Neutrophil (primary cell): ENCODE data around the gene IGSF9B.

ENCODE experiments used
- H3K27ac ChIP-seq: fragments of 200-600 bp; sonication (generic); 2 replicates; pipeline ENCODE4 v1.5.1; 2016; ENCODE audit warnings: mild to moderate bottlenecking, moderate library complexity
- H3K27me3 ChIP-seq: fragments of 200-600 bp; sonication (generic); 2 replicates; pipeline ENCODE4 v1.6.0; 2016; ENCODE audit warnings: mild to moderate bottlenecking
- H3K36me3 ChIP-seq: fragments of 200-600 bp; sonication (generic); 2 replicates; pipeline ENCODE4 v1.5.1; 2017
- H3K4me1 ChIP-seq, 2 experiments: fragments of 200-600 bp in 1 of 2; sonication (generic) in 1 of 2; 1 replicate in 1 of 2; 2 replicates in 1 of 2; pipeline versions ENCODE4 v1.5.1 to v1.6.1; 2013 to 2016; ENCODE audit warnings: low read depth in 1 of 2, low read length in 1 of 2, mild to moderate bottlenecking in 1 of 2, moderate library complexity in 1 of 2; ENCODE audit not compliant: control insufficient read depth in 1 of 2, insufficient read depth in 1 of 2
- H3K4me3 ChIP-seq, 2 experiments: fragments of 200-600 bp in 1 of 2; sonication (generic) in 1 of 2; 1 replicate in 1 of 2; 2 replicates in 1 of 2; pipeline ENCODE4 v1.5.1; 2013 to 2016; ENCODE audit warnings: low read depth in 1 of 2, low read length in 1 of 2, mild to moderate bottlenecking in 1 of 2, moderate library complexity in 1 of 2
- H3K9me3 ChIP-seq: fragments of 200-600 bp; sonication (generic); 2 replicates; pipeline ENCODE4 v1.5.1; 2016
- CTCF ChIP-seq: fragments of 200-600 bp; sonication (generic); IDR thresholded peaks from 2 replicates; pipeline ENCODE4 v1.5.1; 2016; ENCODE audit warnings: antibody characterized with exemption

The IGSF9B gene

GRCh38 chr11:133930053-133930766 is 26.6 kb downstream of the IGSF9B start:
- H3K27ac ChIP-seq: no peak overlapping the region
- no peak overlapping the region for H3K4me3 ChIP-seq
- no peaks in the 10 kb centered on the region for H3K36me3 ChIP-seq
- H3K9me3 ChIP-seq: no peaks in the 10 kb centered on the region
- TF ChIP-seq CTCF: no peak
- H3K27me3 ChIP-seq: peaks cover 14% of the 10 kb centered on the region
- H3K4me1 ChIP-seq: no peaks in the 10 kb centered on the region

GRCh38 chr11:133929401-133930052 is 27.2 kb downstream of the IGSF9B start:
- Histone ChIP-seq H3K4me3 (no peak overlapping the region), H3K36me3 (no peaks in the 10 kb centered on the region), H3K9me3 (no peaks in the 10 kb centered on the region), H3K27ac (no peak overlapping the region), H3K4me1 (no peaks in the 10 kb centered on the region), H3K27me3 (peaks cover 14% of the 10 kb centered on the region)
- no peak for TF ChIP-seq CTCF

- Histone ChIP-seq H3K27me3 (peaks cover 14% of the 10 kb centered on the region), H3K9me3 (no peaks in the 10 kb centered on the region), H3K27ac (no peak overlapping the region), H3K4me3 (no peak overlapping the region), H3K36me3 (no peaks in the 10 kb centered on the region), H3K4me1 (no peaks in the 10 kb centered on the region)
- no peak for TF ChIP-seq CTCF
Measured at GRCh38 chr11:133928628-133929059, 28.1 kb downstream of the IGSF9B start.

GRCh38 chr11:133927690-133928627 is 28.8 kb downstream of the IGSF9B start:
- no peaks in the 10 kb centered on the region for H3K9me3 ChIP-seq
- no peak overlapping the region for H3K4me3 ChIP-seq
- H3K36me3 ChIP-seq: no peaks in the 10 kb centered on the region
- H3K27ac ChIP-seq: no peak overlapping the region
- H3K27me3 ChIP-seq: peaks cover 14% of the 10 kb centered on the region
- no peaks in the 10 kb centered on the region for H3K4me1 ChIP-seq
- no peak for TF ChIP-seq CTCF

- H3K9me3 ChIP-seq: no peaks in the 10 kb centered on the region
- TF ChIP-seq CTCF: no peak
- no peak overlapping the region for H3K4me3 ChIP-seq
- peaks cover 14% of the 10 kb centered on the region for H3K27me3 ChIP-seq
- H3K4me1 ChIP-seq: no peaks in the 10 kb centered on the region
- H3K36me3 ChIP-seq: no peaks in the 10 kb centered on the region
- no peak overlapping the region for H3K27ac ChIP-seq
Measured at GRCh38 chr11:133926466-133927246, 30.1 kb downstream of the IGSF9B start.
